Hepatocyte (in vitro differentiated cells): ENCODE results near the gene KRT20. TPM values are rescaled to one million over a fixed set of nuclear protein-coding genes. Genes with fewer than 3 reads are reported as not detected.

Source experiments
- DNase-seq: peaks from one replicate; pipeline ENCODE4 v3.0.0-alpha.2; 2016; ENCODE audit warnings: low spot score
- H2AFZ ChIP-seq: fragments of 200-600 bp; sonication (generic); 2 replicates; pipeline ENCODE4 v1.6.0; 2016; ENCODE audit warnings: antibody characterized with exemption, mild to moderate bottlenecking
- H3K27ac ChIP-seq: fragments of 200-600 bp; sonication (generic); 2 replicates; pipeline ENCODE4 v1.5.1; 2016; ENCODE audit warnings: mild to moderate bottlenecking
- H3K27me3 ChIP-seq: fragments of 200-600 bp; sonication (generic); 2 replicates; pipeline ENCODE4 v1.6.1; 2016
- H3K36me3 ChIP-seq: fragments of 200-600 bp; sonication (generic); replicated peaks from 2 replicates; pipeline ENCODE4 v1.5.1; 2016; ENCODE audit warnings: low read depth; ENCODE audit not compliant: insufficient read depth
- H3K4me1 ChIP-seq: fragments of 200-600 bp; sonication (generic); 2 replicates; pipeline ENCODE4 v1.5.1; 2016; ENCODE audit warnings: mild to moderate bottlenecking, moderate library complexity; ENCODE audit not compliant: insufficient read depth
- H3K4me2 ChIP-seq: fragments of 200-600 bp; sonication (generic); 2 replicates; pipeline ENCODE4 v1.6.0; 2016
- H3K4me3 ChIP-seq: fragments of 200-600 bp; sonication (generic); 2 replicates; pipeline ENCODE4 v1.5.1; 2016; ENCODE audit warnings: mild to moderate bottlenecking
- H3K79me2 ChIP-seq: fragments of 200-600 bp; sonication (generic); 2 replicates; pipeline ENCODE4 v1.6.0; 2017; ENCODE audit warnings: mild to moderate bottlenecking
- H3K9me2 ChIP-seq: fragments of 200-600 bp; sonication (generic); replicated peaks from 2 replicates; pipeline ENCODE4 v1.6.0; 2017; ENCODE audit warnings: mild to moderate bottlenecking; ENCODE audit not compliant: insufficient read depth
- H3K9me3 ChIP-seq: fragments of 200-600 bp; sonication (generic); 2 replicates; pipeline ENCODE4 v1.5.1; 2016; ENCODE audit warnings: low read depth, mild to moderate bottlenecking
- H4K20me1 ChIP-seq: fragments of 200-600 bp; sonication (generic); 2 replicates; pipeline ENCODE4 v1.6.0; 2016; ENCODE audit warnings: mild to moderate bottlenecking; ENCODE audit not compliant: insufficient read depth, poor library complexity, severe bottlenecking
- EZH2 ChIP-seq: fragments of 200-600 bp; sonication (generic); IDR thresholded peaks from 2 replicates; pipeline ENCODE4 v1.6.1; 2016; ENCODE audit warnings: antibody characterized with exemption, mild to moderate bottlenecking, borderline replicate concordance
- EZH2phosphoT487 ChIP-seq: fragments of 200-600 bp; sonication (generic); IDR thresholded peaks from one replicate; pipeline ENCODE4 v1.6.1; 2018; ENCODE audit warnings: antibody characterized with exemption, mild to moderate bottlenecking, low read depth, moderate library complexity; ENCODE audit not compliant: unreplicated experiment, severe bottlenecking
- WGBS: methylation state at CpG from one replicate; pipeline ENCODE4 v1.1.6; 2016; ENCODE audit warnings: low lambda C conversion rate; ENCODE audit errors: missing lambda C conversion rate; 5-methylcytosine and 5-hydroxymethylcytosine counted together
- polyA plus RNA-seq: library from polyadenylated mRNA; unstranded; fragments of >200 nt; fragmentation: Nextera tagmentation; extraction: Ambion mirVana; gene quantifications from 2 replicates; pipeline ENCODE4 v1.2.1, GENCODE V29; 2016
- total RNA-seq: library from RNA; depleted of rRNA; stranded (reverse); fragments of >200 nt; gene quantifications from 2 replicates; pipeline ENCODE4 v1.2.3, GENCODE V29; 2014
- TF ChIP-seq, protein P1 (sequence below): fragments of 200-600 bp; sonication (generic); IDR thresholded peaks from 2 replicates; pipeline ENCODE4 v1.5.1; 2016; ENCODE audit warnings: antibody characterized with exemption, mild to moderate bottlenecking; ENCODE audit not compliant: poor library complexity

Gene KRT20
- total and polyA plus RNA-seq, 2 experiments from 2014 or later = 1.5 to 3.4 TPM

DNA sequence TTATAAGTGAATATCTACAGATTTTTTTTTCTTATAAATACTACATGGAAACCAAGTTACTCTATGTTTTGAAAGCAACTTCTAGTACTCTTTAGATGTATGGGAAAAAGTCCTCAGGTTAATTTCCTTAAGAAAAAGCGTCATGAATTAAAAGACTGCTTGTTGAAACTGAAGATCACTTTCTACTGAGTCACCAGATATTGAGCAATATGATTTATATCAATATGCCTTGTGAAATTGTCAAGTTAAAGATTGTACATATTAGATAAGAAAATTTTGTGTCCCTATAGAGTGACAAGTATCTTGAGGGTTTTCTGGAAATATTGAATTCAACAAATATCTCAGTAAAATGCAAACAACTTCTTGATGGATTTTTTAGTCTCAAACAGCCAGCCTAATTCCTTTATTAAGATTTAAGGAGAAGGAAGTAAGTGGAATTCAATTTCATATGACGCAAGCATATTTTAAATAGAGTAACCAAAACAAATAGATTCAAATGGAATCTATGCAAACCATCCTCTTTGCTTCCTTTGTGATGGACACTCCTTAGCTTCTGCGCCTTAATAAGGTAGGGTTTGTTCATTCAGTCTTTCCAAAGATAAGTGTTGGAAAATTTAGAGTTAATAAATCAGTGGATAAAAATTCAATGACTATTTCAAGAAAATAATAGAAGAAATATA lies 34.6 kb downstream of the KRT20 start:
- TF ChIP-seq, protein P1, sequence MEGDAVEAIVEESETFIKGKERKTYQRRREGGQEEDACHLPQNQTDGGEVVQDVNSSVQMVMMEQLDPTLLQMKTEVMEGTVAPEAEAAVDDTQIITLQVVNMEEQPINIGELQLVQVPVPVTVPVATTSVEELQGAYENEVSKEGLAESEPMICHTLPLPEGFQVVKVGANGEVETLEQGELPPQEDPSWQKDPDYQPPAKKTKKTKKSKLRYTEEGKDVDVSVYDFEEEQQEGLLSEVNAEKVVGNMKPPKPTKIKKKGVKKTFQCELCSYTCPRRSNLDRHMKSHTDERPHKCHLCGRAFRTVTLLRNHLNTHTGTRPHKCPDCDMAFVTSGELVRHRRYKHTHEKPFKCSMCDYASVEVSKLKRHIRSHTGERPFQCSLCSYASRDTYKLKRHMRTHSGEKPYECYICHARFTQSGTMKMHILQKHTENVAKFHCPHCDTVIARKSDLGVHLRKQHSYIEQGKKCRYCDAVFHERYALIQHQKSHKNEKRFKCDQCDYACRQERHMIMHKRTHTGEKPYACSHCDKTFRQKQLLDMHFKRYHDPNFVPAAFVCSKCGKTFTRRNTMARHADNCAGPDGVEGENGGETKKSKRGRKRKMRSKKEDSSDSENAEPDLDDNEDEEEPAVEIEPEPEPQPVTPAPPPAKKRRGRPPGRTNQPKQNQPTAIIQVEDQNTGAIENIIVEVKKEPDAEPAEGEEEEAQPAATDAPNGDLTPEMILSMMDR = no peak
- TF ChIP-seq EZH2phosphoT487 (no peak), EZH2 (no peak)
- 93% methylated on average over 3 of the region's 3 CpGs for WGBS
- Histone ChIP-seq H3K9me2 (no peaks in the 10 kb centered on the region), H3K9me3 (no peaks in the 10 kb centered on the region), H3K4me1 (peaks cover 11% of the 10 kb centered on the region), H3K4me2 (no peak overlapping the region), H3K27ac (no peak overlapping the region), H3K4me3 (no peak overlapping the region), H2AFZ (no peak overlapping the region), H4K20me1 (no peaks in the 10 kb centered on the region), H3K79me2 (no peaks in the 10 kb centered on the region), H3K36me3 (no peaks in the 10 kb centered on the region), H3K27me3 (no peaks in the 10 kb centered on the region)
- DNase-seq = no peak

- H3K9me2 ChIP-seq = no peaks in the 10 kb centered on the region
- no peaks in the 10 kb centered on the region for H4K20me1 ChIP-seq
- no peaks in the 10 kb centered on the region for H3K36me3 ChIP-seq
- no peaks in the 10 kb centered on the region for H3K79me2 ChIP-seq
- H3K27ac ChIP-seq = no peak overlapping the region
- WGBS = 90% methylated on average over 4 of the region's 4 CpGs
- no peak for DNase-seq
- H3K4me1 ChIP-seq = peaks cover 11% of the 10 kb centered on the region
- H3K27me3 ChIP-seq = no peaks in the 10 kb centered on the region
- H3K4me2 ChIP-seq = no peak overlapping the region
- H3K9me3 ChIP-seq = no peaks in the 10 kb centered on the region
- no peak overlapping the region for H2AFZ ChIP-seq
- no peak overlapping the region for H3K4me3 ChIP-seq
- TF ChIP-seq, protein P1 = no peak
- TF ChIP-seq EZH2phosphoT487 (no peak), EZH2 (no peak)
Measured at GRCh38 chr17:40849723-40850122, 35.3 kb downstream of the KRT20 start.

DNA sequence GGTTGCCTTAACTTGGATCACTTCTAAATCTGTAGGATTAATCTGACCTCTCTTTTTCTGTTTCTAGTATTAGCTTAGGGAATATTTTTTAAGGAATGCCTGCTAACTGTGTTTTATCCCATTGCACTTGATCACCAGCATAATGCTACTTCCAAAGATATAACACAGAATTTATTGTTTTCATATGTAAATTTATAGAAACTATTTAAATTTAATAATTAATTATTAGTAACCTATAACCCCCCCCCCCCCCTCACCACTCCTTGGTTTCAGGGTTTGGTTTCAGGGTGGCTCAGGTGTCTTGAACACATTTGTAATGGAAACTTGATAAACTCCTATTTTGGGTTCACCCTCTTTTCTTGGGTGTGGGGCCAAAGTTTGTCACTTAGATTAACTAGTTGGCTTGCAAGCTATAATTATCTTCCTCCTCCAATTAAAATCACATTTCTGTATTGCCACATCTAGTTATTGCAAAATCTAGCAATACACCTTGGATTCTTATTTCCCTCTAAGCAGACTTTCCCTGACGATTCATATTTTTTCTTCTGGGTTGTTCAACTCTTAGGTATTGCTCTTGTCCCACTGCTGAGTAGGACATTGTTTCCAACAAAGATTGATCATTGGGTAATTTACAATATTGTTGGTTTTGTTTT lies 36.3 kb downstream of the KRT20 start:
- H3K79me2 ChIP-seq = no peaks in the 10 kb centered on the region
- no peak overlapping the region for H3K4me2 ChIP-seq
- no peaks in the 10 kb centered on the region for H3K9me3 ChIP-seq
- H2AFZ ChIP-seq = no peak overlapping the region
- no peaks in the 10 kb centered on the region for H4K20me1 ChIP-seq
- H3K36me3 ChIP-seq = no peaks in the 10 kb centered on the region
- DNase-seq = no peak
- H3K9me2 ChIP-seq = no peaks in the 10 kb centered on the region
- TF ChIP-seq EZH2 (no peak), EZH2phosphoT487 (no peak)
- TF ChIP-seq, protein P1 = no peak
- H3K27ac ChIP-seq = no peak overlapping the region
- peaks cover 8% of the 10 kb centered on the region for H3K4me1 ChIP-seq
- WGBS = 90% methylated on average over 1 of the region's 1 CpG
- no peaks in the 10 kb centered on the region for H3K27me3 ChIP-seq
- no peak overlapping the region for H3K4me3 ChIP-seq
